HG02759 (cell line): Measurements from ENCODE around the gene SP9.

Experiments
- ATAC-seq: cut with Tn5 transposase; IDR thresholded peaks from one replicate; pipeline ENCODE4 v1.9.1; 2021; ENCODE audit warnings: mild to moderate bottlenecking, moderate library complexity; ENCODE audit not compliant: unreplicated experiment

Gene SP9

GRCh38 chr2:174333372-174334277 lies 1.1 kb upstream of the SP9 start:
- no peak for ATAC-seq

- no peak for ATAC-seq
Observed at GRCh38 chr2:174334278-174334715, 457 bp upstream of the SP9 start.

GRCh38 chr2:174335254-174335987 lies 667 bp downstream of the SP9 start:
- ATAC-seq: no peak

- peak; percentile 4 for ATAC-seq
Observed at GRCh38 chr2:174335988-174336500, 1.3 kb downstream of the SP9 start.

GRCh38 chr2:174336501-174337336 lies 2.0 kb downstream of the SP9 start:
- peak; percentile 60 for ATAC-seq

- ATAC-seq: peak; percentile 31
Observed at GRCh38 chr2:174337337-174338146, 2.8 kb downstream of the SP9 start.

- no peak for ATAC-seq
Observed at GRCh38 chr2:174338147-174338605, 3.4 kb downstream of the SP9 start.

- ATAC-seq: no peak
Observed at GRCh38 chr2:174338671-174339560, 4.2 kb downstream of the SP9 start.

GRCh38 chr2:174339561-174340399 lies 5.0 kb downstream of the SP9 start:
- ATAC-seq: no peak

GRCh38 chr2:174340400-174341292 lies 5.9 kb downstream of the SP9 start:
- no peak for ATAC-seq

- ATAC-seq: peak; percentile 60
Observed at GRCh38 chr2:174341293-174341994, 6.7 kb downstream of the SP9 start.

- no peak for ATAC-seq
Observed at GRCh38 chr2:174341995-174342685, 7.4 kb downstream of the SP9 start.

GRCh38 chr2:174342686-174343342 lies 8.1 kb downstream of the SP9 start:
- no peak for ATAC-seq

- no peak for ATAC-seq
Observed at GRCh38 chr2:174343343-174343622, 8.5 kb downstream of the SP9 start.

- ATAC-seq: no peak
Observed at GRCh38 chr2:174343623-174344455, 9.1 kb downstream of the SP9 start.
